Esophagus muscularis mucosa (tissue), 4 donors: ENCODE measurements around the gene TELO2. TPM values are rescaled to one million over a fixed set of nuclear protein-coding genes. Genes with fewer than 3 reads are reported as not detected.

ENCODE experiments used
- DNase-seq: peaks from one replicate; pipeline ENCODE4 v3.0.0-alpha.2; 2017; ENCODE audit errors: extremely low spot score
- H3K27ac ChIP-seq, 4 donors: fragments of 200-600 bp; sonication (generic); replicated peaks in 1 of 4; 1 replicate in 3 of 4; 2 replicates in 1 of 4; pipeline ENCODE4 v1.5.1; 2016 to 2019; ENCODE audit warnings: mild to moderate bottlenecking in 1 of 4
- H3K27me3 ChIP-seq, 4 donors: fragments of 200-600 bp; sonication (generic); one replicate each; pipeline versions ENCODE4 v1.5.1 to v1.6.0; 2016 to 2019
- H3K36me3 ChIP-seq, 4 donors: fragments of 200-600 bp; sonication (generic); one replicate each; pipeline ENCODE4 v1.5.1; 2016 to 2019
- H3K4me1 ChIP-seq, 4 donors: fragments of 200-600 bp; sonication (generic); one replicate each; pipeline ENCODE4 v1.5.1; 2016 to 2019
- H3K4me3 ChIP-seq, 4 donors: fragments of 200-600 bp; sonication (generic); 1 replicate in 2 of 4; 2 replicates in 2 of 4; pipeline ENCODE4 v1.5.1; 2016 to 2019; ENCODE audit warnings: mild to moderate bottlenecking in 4 of 4, moderate library complexity in 1 of 4
- H3K9me3 ChIP-seq, 4 donors: fragments of 200-600 bp; sonication (generic); 1 replicate in 3 of 4; 2 replicates in 1 of 4; pipeline ENCODE4 v1.5.1; 2016 to 2019
- CTCF ChIP-seq, 3 experiments: fragments of 200-600 bp in 2 of 3; fragments of 450-650 bp in 1 of 3; sonication (generic) in 2 of 3; IDR thresholded peaks; one replicate each; pipeline ENCODE4 v1.5.1; 2017 to 2019; ENCODE audit warnings: antibody characterized with exemption in 3 of 3, mild to moderate bottlenecking in 2 of 3, moderate library complexity in 1 of 3
- EP300 ChIP-seq: sonication (generic); formaldehyde crosslinking; IDR thresholded peaks from one replicate; pipeline ENCODE4 v1.6.1; 2017; ENCODE audit warnings: antibody characterized with exemption
- POLR2A ChIP-seq: fragments of 450-650 bp; IDR thresholded peaks from one replicate; pipeline ENCODE4 v1.6.1; 2017; ENCODE audit warnings: antibody characterized with exemption, moderate library complexity, mild to moderate bottlenecking, low read depth
- POLR2AphosphoS5 ChIP-seq, 2 donors: sonication (generic); formaldehyde crosslinking; IDR thresholded peaks; one replicate each; pipeline ENCODE4 v1.6.1; 2017; ENCODE audit warnings: antibody characterized with exemption in 2 of 2
- WGBS: methylation state at CpG from one replicate; pipeline ENCODE4 v1.1.5; 2018; 5-methylcytosine and 5-hydroxymethylcytosine counted together
- intact Hi-C: fragments of 100-400 bp; cut with DNase I; formaldehyde crosslinking; loops from one replicate; pipeline ENCODE4 v1.15.1; 2023
- total RNA-seq, 4 donors: library from RNA; depleted of rRNA; stranded (reverse); fragments of >200 nt; gene quantifications; one replicate each; pipeline versions ENCODE4 v1.1.0 to v1.2.1, GENCODE V29; 2016

The TELO2 gene
- total RNA-seq, 4 donors from 2014 or later, result 14.1 to 27.7 (median 18.4) TPM

- TF ChIP-seq POLR2A, result no peak
- TF ChIP-seq POLR2AphosphoS5 (IDR thresholded peaks at IDR 0.05), result no peak
- TF ChIP-seq CTCF (IDR thresholded peaks at IDR 0.05), result no peak
- no peak for TF ChIP-seq EP300
- Histone ChIP-seq H3K9me3 (no peaks in the 10 kb centered on the region), H3K27ac (no peak overlapping the region), H3K36me3 (peaks cover 61 to 90% (median 87%) of the 10 kb centered on the region in 4 donors), H3K4me1 (no peaks in the 10 kb centered on the region), H3K4me3 (no peak overlapping the region), H3K27me3 (no peaks in the 10 kb centered on the region)
- intact Hi-C loops, result no loop called here
- 90% methylated on average over 35 of the region's 42 CpGs for WGBS
- no peak for DNase-seq
These were observed 35.5 kb upstream of the TELO2 start for GRCh38 chr16:1457489-1458245.

- DNase-seq, result no peak
- Histone ChIP-seq H3K27me3 (no peaks in the 10 kb centered on the region), H3K27ac (no peak overlapping the region), H3K36me3 (peaks cover 53 to 89% (median 84%) of the 10 kb centered on the region in 4 donors), H3K4me1 (no peaks in the 10 kb centered on the region), H3K4me3 (no peak overlapping the region), H3K9me3 (no peaks in the 10 kb centered on the region)
- TF ChIP-seq EP300, result no peak
- no peak for TF ChIP-seq POLR2A
- TF ChIP-seq CTCF (IDR thresholded peaks at IDR 0.05), result no peak
- TF ChIP-seq POLR2AphosphoS5 (IDR thresholded peaks at IDR 0.05), result no peak
- 91% methylated on average over 18 of the region's 26 CpGs for WGBS
- intact Hi-C loops, result no loop called here
These were observed 34.7 kb upstream of the TELO2 start for GRCh38 chr16:1458336-1458976.

DNA sequence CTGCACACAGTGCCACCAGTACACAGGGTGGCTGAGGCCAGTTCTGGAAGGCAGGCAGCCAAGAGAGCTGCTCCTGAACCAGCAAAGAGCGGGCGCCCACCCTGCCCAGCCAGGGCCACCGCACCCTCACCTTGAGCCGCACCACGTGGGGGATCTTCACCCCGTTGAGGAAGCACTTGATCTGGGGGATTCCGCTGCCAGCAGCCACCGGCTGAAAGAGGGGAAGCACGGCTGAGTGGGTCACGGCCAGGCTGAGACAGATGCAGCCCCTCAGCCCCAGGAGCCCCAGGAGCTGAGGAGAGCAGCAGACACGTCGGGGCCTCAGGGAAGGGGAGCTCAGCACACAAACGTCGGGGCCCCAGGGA is 34.2 kb upstream of the TELO2 start:
- Histone ChIP-seq H3K27ac (no peak overlapping the region), H3K4me3 (no peak overlapping the region), H3K27me3 (no peaks in the 10 kb centered on the region), H3K36me3 (peaks cover 48 to 89% (median 79%) of the 10 kb centered on the region in 4 donors), H3K4me1 (no peaks in the 10 kb centered on the region), H3K9me3 (no peaks in the 10 kb centered on the region)
- DNase-seq, result no peak
- 100% methylated on average over 1 of the region's 14 CpGs for WGBS
- no peak for TF ChIP-seq POLR2A
- TF ChIP-seq EP300, result no peak
- no peak for TF ChIP-seq POLR2AphosphoS5 (IDR thresholded peaks at IDR 0.05)
- no peak for TF ChIP-seq CTCF (IDR thresholded peaks at IDR 0.05)
- intact Hi-C loops, result no loop called here

- DNase-seq, result no peak
- intact Hi-C loops, result no loop called here
- TF ChIP-seq CTCF (IDR thresholded peaks at IDR 0.05), result no peak
- no peak for TF ChIP-seq POLR2AphosphoS5 (IDR thresholded peaks at IDR 0.05)
- no peak for TF ChIP-seq POLR2A
- no peak for TF ChIP-seq EP300
- 74% methylated on average over 9 of the region's 10 CpGs for WGBS
- no peak overlapping the region for H3K4me3 ChIP-seq
- H3K4me1 ChIP-seq, result no peaks in the 10 kb centered on the region
- H3K27me3 ChIP-seq, result no peaks in the 10 kb centered on the region
- H3K9me3 ChIP-seq, result no peaks in the 10 kb centered on the region
- H3K27ac ChIP-seq, result no peak overlapping the region
- H3K36me3 ChIP-seq, result peaks cover 38 to 89% (median 77%) of the 10 kb centered on the region in 4 donors
These were observed 33.2 kb upstream of the TELO2 start for GRCh38 chr16:1459967-1460366.
